Measurements from ENCODE around the gene TYSND1.

DNA sequence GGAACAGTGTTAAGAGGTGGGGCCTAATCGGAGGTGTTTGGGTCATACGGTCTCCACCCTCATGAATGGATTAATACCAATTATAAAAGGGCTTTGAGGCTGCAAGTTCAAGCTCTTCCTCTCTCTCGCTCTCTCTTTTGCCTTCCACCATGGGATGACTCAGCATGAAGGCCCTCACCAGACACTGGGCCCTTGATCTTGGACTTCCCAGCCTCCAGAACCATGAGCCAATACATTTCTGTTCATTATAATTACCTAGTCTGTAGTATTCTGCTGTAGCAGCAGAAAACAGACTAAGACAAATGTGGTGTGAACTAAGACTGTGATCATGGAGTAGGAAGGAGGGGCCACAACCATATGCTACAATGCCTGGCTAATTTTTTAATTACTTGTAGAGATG is 21.6 kb downstream of the TYSND1 start:
- TF ChIP-seq, protein P1, sequence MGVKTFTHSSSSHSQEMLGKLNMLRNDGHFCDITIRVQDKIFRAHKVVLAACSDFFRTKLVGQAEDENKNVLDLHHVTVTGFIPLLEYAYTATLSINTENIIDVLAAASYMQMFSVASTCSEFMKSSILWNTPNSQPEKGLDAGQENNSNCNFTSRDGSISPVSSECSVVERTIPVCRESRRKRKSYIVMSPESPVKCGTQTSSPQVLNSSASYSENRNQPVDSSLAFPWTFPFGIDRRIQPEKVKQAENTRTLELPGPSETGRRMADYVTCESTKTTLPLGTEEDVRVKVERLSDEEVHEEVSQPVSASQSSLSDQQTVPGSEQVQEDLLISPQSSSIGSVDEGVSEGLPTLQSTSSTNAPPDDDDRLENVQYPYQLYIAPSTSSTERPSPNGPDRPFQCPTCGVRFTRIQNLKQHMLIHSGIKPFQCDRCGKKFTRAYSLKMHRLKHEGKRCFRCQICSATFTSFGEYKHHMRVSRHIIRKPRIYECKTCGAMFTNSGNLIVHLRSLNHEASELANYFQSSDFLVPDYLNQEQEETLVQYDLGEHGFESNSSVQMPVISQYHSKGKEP (CRISPR knock-in tag; IDR thresholded peaks at IDR 0.05), result no peak
- TF ChIP-seq RBM22 (optimal IDR thresholded peaks at IDR 0.05; ENCODE audit: low read length), result peak; percentile 33
- TF ChIP-seq ZNF883 (CRISPR knock-in tag; IDR thresholded peaks at IDR 0.05; ENCODE audit: not compliant biosample characterization), result no peak

All from HepG2 (cell line).